Ishikawa (cell line): ENCODE results near the gene RNF39.

Experiments
- CEBPB ChIP-seq: IDR thresholded peaks from 2 replicates; pipeline ENCODE4 v1.6.1; 2012
- CREB1 ChIP-seq: IDR thresholded peaks from 2 replicates; pipeline ENCODE4 v1.6.1; 2012; ENCODE audit warnings: low read depth
- EGR1 ChIP-seq: IDR thresholded peaks from 2 replicates; pipeline ENCODE4 v1.6.1; 2012
- EP300 ChIP-seq: IDR thresholded peaks from 2 replicates; pipeline ENCODE4 v1.6.1; 2012; ENCODE audit warnings: borderline replicate concordance
- FOXM1 ChIP-seq: IDR thresholded peaks from 2 replicates; pipeline ENCODE4 v1.6.1; 2012; ENCODE audit warnings: low read depth, borderline replicate concordance
- MAX ChIP-seq: IDR thresholded peaks from 2 replicates; pipeline ENCODE4 v1.6.1; 2012
- NFIC ChIP-seq: IDR thresholded peaks from 2 replicates; pipeline ENCODE4 v1.6.1; 2012
- RAD21 ChIP-seq: IDR thresholded peaks from 2 replicates; pipeline ENCODE4 v1.6.1; 2012; ENCODE audit warnings: low read depth
- REST ChIP-seq: IDR thresholded peaks from 2 replicates; pipeline ENCODE4 v1.6.1; 2012; ENCODE audit warnings: low read depth, mild to moderate bottlenecking
- TAF1 ChIP-seq: IDR thresholded peaks from 2 replicates; pipeline ENCODE4 v1.6.1; 2012; ENCODE audit warnings: low read depth, mild to moderate bottlenecking
- TCF12 ChIP-seq: IDR thresholded peaks from 2 replicates; pipeline ENCODE4 v1.6.1; 2012; ENCODE audit warnings: low read depth
- TEAD4 ChIP-seq: IDR thresholded peaks from 2 replicates; pipeline ENCODE4 v1.6.1; 2012
- USF1 ChIP-seq: IDR thresholded peaks from 2 replicates; pipeline ENCODE4 v1.6.1; 2012
- YY1 ChIP-seq: IDR thresholded peaks from 2 replicates; pipeline ENCODE4 v1.6.1; 2012; ENCODE audit warnings: low read depth
- ZBTB7A ChIP-seq: IDR thresholded peaks from 2 replicates; pipeline ENCODE4 v1.6.1; 2012; ENCODE audit warnings: low read depth

Gene RNF39

GRCh38 chr6:30101444-30102413 lies 26.2 kb upstream of the RNF39 start:
- TF ChIP-seq TAF1 (no peak; the same call in 1 of the 2 replicates), TCF12 (no peak), CREB1 (no peak), FOXM1 (no peak), CEBPB (no peak), USF1 (no peak), EP300 (no peak), YY1 (no peak), TEAD4 (no peak), EGR1 (no peak), ZBTB7A (no peak), MAX (no peak), REST (no peak), NFIC (no peak), RAD21 (no peak; the same call in 1 of the 2 replicates)

GRCh38 chr6:30100585-30101443 lies 25.2 kb upstream of the RNF39 start:
- TF ChIP-seq EP300 (no peak), TEAD4 (peak; percentile 68), TCF12 (peak; percentile 89), EGR1 (peak; percentile 68; the same call in 1 of the 2 replicates), RAD21 (no peak), CREB1 (no peak), NFIC (peak; percentile 50), MAX (peak; percentile 67)

GRCh38 chr6:30100154-30100553 lies 24.6 kb upstream of the RNF39 start:
- no peak for TF ChIP-seq USF1
- TF ChIP-seq YY1, result no peak
- no peak for TF ChIP-seq TCF12
- TF ChIP-seq TAF1, result no peak
- TF ChIP-seq FOXM1, result no peak
- TF ChIP-seq EGR1, result no peak
- TF ChIP-seq RAD21, result no peak

GRCh38 chr6:30097902-30098768 lies 22.6 kb upstream of the RNF39 start:
- TF ChIP-seq CREB1, result no peak
- TF ChIP-seq RAD21, result no peak
- no peak for TF ChIP-seq FOXM1
- no peak for TF ChIP-seq YY1

- no peak for TF ChIP-seq YY1
- no peak for TF ChIP-seq TCF12
- no peak for TF ChIP-seq EGR1
- TF ChIP-seq TAF1, result no peak
- no peak for TF ChIP-seq RAD21
- no peak for TF ChIP-seq TEAD4
- TF ChIP-seq ZBTB7A, result no peak
- TF ChIP-seq USF1, result no peak
- TF ChIP-seq REST, result no peak
Observed at GRCh38 chr6:30096829-30097228, 21.3 kb upstream of the RNF39 start.
